AG04450 (cell line): Measurements from ENCODE around the gene ENTPD8. TPM values are rescaled to one million over a fixed set of nuclear protein-coding genes. Genes with fewer than 3 reads are reported as not detected.

Experiments
- CTCF ChIA-PET: fragments of 300-600, 350-600 bp; formaldehyde crosslinking; extraction: SDS; loops from one replicate; lab custom pipeline; 2022; ENCODE audit warnings: antibody characterized with exemption, inconsistent platforms; lab: Charles Lee
- POLR2A ChIA-PET: fragments of 350-600 bp; formaldehyde crosslinking; extraction: SDS; loops from one replicate; lab custom pipeline; 2021; ENCODE audit warnings: antibody characterized with exemption, inconsistent platforms; lab: Yijun Ruan, JAX
- DNase-seq: peaks from one replicate; pipeline ENCODE4 v3.0.0-alpha.2; 2011; ENCODE audit warnings: low read depth, low spot score
- H3K27ac ChIP-seq: one replicate; pipeline ENCODE4 v1.5.1; 2012; ENCODE audit warnings: low read depth, low read length, control low read depth
- H3K27me3 ChIP-seq: one replicate; pipeline ENCODE4 v1.6.0; 2012; ENCODE audit warnings: low read length; ENCODE audit not compliant: control insufficient read depth, insufficient read depth
- H3K4me3 ChIP-seq: 2 replicates; pipeline ENCODE4 v1.5.1; 2011; ENCODE audit warnings: mild to moderate bottlenecking, low read depth, low read length, control low read depth
- H3K9me3 ChIP-seq: 2 replicates; pipeline ENCODE4 v1.5.1; 2012; ENCODE audit warnings: low read length; ENCODE audit not compliant: control insufficient read depth, insufficient read depth
- CTCF ChIP-seq: IDR thresholded peaks from 2 replicates; pipeline ENCODE4 v1.5.1; 2011; ENCODE audit warnings: low read depth, low read length, control low read depth, inconsistent platforms
- polyA plus RNA-seq: library from polyadenylated mRNA; depleted of rRNA; stranded (reverse); fragments of >200 nt; gene quantifications from 2 replicates; pipeline ENCODE4 v1.2.3, GENCODE V29; 2011

The ENTPD8 gene
- polyA plus RNA-seq, 1 experiment, result not detected

- TF ChIP-seq CTCF, result no peak
- H3K27me3 ChIP-seq, result peaks cover 23% of the 10 kb centered on the region
- no peak overlapping the region for H3K4me3 ChIP-seq
- H3K9me3 ChIP-seq, result peaks cover 13% of the 10 kb centered on the region; the same call in 1 of the 2 replicates
- no peak for DNase-seq
- ChIA-PET POLR2A (no interaction called here), CTCF (no interaction called here)
- no peak overlapping the region for H3K27ac ChIP-seq
Measured at GRCh38 chr9:137484551-137485315, 43.6 kb upstream of the ENTPD8 start.

GRCh38 chr9:137482094-137482781 lies 41.1 kb upstream of the ENTPD8 start:
- no peak overlapping the region for H3K4me3 ChIP-seq
- peak; percentile 83 for DNase-seq
- H3K9me3 ChIP-seq, result peaks cover 26% of the 10 kb centered on the region; the same call in 1 of the 2 replicates
- peak overlapping the region; percentile 75 for H3K27ac ChIP-seq
- ChIA-PET POLR2A (interaction anchor here (1.2 to 1.9 kb wide), 2 partner anchors 23 to 59 kb away, joined by 4 to 5 read pairs; partner anchors contain the start of genes EXD3 and NOXA1), CTCF (interaction anchor here (0.6 kb wide), 1 partner anchor 7 kb away, joined by 4 read pairs; no protein-coding TSS in a partner anchor)
- peaks cover 6% of the 10 kb centered on the region for H3K27me3 ChIP-seq
- no peak for TF ChIP-seq CTCF

- no peak overlapping the region for H3K4me3 ChIP-seq
- no peak overlapping the region for H3K27ac ChIP-seq
- no peak for DNase-seq
- TF ChIP-seq CTCF, result no peak
- POLR2A ChIA-PET, result interaction anchor here (1.2 to 1.9 kb wide), 2 partner anchors 22 to 58 kb away, joined by 4 to 5 read pairs; partner anchors contain the start of genes EXD3 and NOXA1
- H3K27me3 ChIP-seq, result peaks cover 2% of the 10 kb centered on the region
- CTCF ChIA-PET, result no interaction called here
- peaks cover 34% of the 10 kb centered on the region for H3K9me3 ChIP-seq
Measured at GRCh38 chr9:137480686-137481683, 39.8 kb upstream of the ENTPD8 start.

GRCh38 chr9:137479892-137480685 lies 38.9 kb upstream of the ENTPD8 start:
- Histone ChIP-seq H3K9me3 (peaks cover 39% of the 10 kb centered on the region), H3K27ac (no peak overlapping the region), H3K27me3 (no peaks in the 10 kb centered on the region), H3K4me3 (no peak overlapping the region)
- no peak for DNase-seq
- no peak for TF ChIP-seq CTCF
- ChIA-PET CTCF (no interaction called here), POLR2A (interaction anchor here (0.9 kb wide), 1 partner anchor 394 kb away, joined by 4 read pairs; the partner anchor contains the start of gene MAN1B1)
